ENCODE results near the gene MAN1A1. TPM values are rescaled to one million over a fixed set of nuclear protein-coding genes. Genes with fewer than 3 reads are reported as not detected.

Gene MAN1A1
- total and polyA plus RNA-seq, 2 of the 4 experiments (the other 2 are of a cell fraction) = 5.9 to 6.4 TPM

GRCh38 chr6:119346450-119346849 is 3.1 kb downstream of the MAN1A1 start:
- in situ Hi-C loops (cut with MboI; ENCODE audit: low sequenced_read_pairs) (loop anchor here (5.0 kb wide), 1 partner anchor 194 kb away; no protein-coding TSS in a partner anchor), intact Hi-C loops (cut with micrococcal nuclease) (loop anchor here (5.0 to 10.0 kb wide), 2 partner anchors 84 to 1988 kb away; partner anchors contain the start of gene TBC1D32), dilution Hi-C loops (cut with HindIII; ENCODE audit: low sequenced_read_pairs, unreplicated experiment) (no loop called here)
- no peak for TF ChIP-seq BHLHE40 (IDR thresholded peaks at IDR 0.05; ENCODE audit: low read depth, low read length)
- TF ChIP-seq CHD1 (IDR thresholded peaks at IDR 0.05; ENCODE audit: low read depth, low read length) = no peak
- TF ChIP-seq CEBPB (IDR thresholded peaks at IDR 0.05; ENCODE audit: low read depth, low read length) = no peak
- TF ChIP-seq POLR2A (IDR thresholded peaks at IDR 0.05; ENCODE audit: low read depth, low read length) = no peak
- TF ChIP-seq RCOR1 (IDR thresholded peaks at IDR 0.05; ENCODE audit: insufficient replicate concordance, low read length) = no peak
- TF ChIP-seq ELK1 (IDR thresholded peaks at IDR 0.05; ENCODE audit: borderline replicate concordance, low read depth, low read length) = no peak
- TF ChIP-seq MAFK (IDR thresholded peaks at IDR 0.05; ENCODE audit: low read depth, low read length) = no peak
- no peak for TF ChIP-seq NFE2L2 (IDR thresholded peaks at IDR 0.05; ENCODE audit: low read depth, low read length)
- TF ChIP-seq SMC3 (IDR thresholded peaks at IDR 0.05; ENCODE audit: low read depth, low read length) = no peak
- no peak for TF ChIP-seq RAD21 (IDR thresholded peaks at IDR 0.05; ENCODE audit: low read length)
- no peak for TF ChIP-seq MAZ (IDR thresholded peaks at IDR 0.05; ENCODE audit: borderline replicate concordance, low read depth, low read length)
- TF ChIP-seq FOS (IDR thresholded peaks at IDR 0.05; ENCODE audit: low read depth, low read length) = no peak
- TF ChIP-seq MXI1 (IDR thresholded peaks at IDR 0.05; ENCODE audit: borderline replicate concordance, low read depth, low read length) = no peak
- TF ChIP-seq RFX5 (IDR thresholded peaks at IDR 0.05; ENCODE audit: low read depth, low read length) = no peak
- TF ChIP-seq USF2 (IDR thresholded peaks at IDR 0.05; ENCODE audit: low read depth, low read length) = no peak
- TF ChIP-seq CTCF (conservative IDR thresholded peaks at IDR 0.05; ENCODE audit: low read depth, low read length) = no peak
- Histone ChIP-seq H3K36me3 (ENCODE audit: control insufficient read depth, insufficient read depth, low read length) (no peaks in the 10 kb centered on the region), H3K4me3 (ENCODE audit: insufficient read depth, low read depth, low read length) (no peak overlapping the region), H3K18ac (ENCODE audit: low read depth, low read length) (no peak overlapping the region), H2BK15ac (ENCODE audit: low read depth, low read length) (no peak overlapping the region), H4K5ac (ENCODE audit: low read depth, low read length) (no peak overlapping the region), H3K23ac (ENCODE audit: low read depth, low read length) (no peak overlapping the region), H4K8ac (ENCODE audit: low read depth in 2 of 2, low read length in 2 of 2) (no peak overlapping the region), H2AK5ac (ENCODE audit: low read depth, low read length) (no peak overlapping the region), H3K79me1 (ENCODE audit: low read depth in 1 of 2, low read length in 2 of 2) (peaks cover 5 to 16% of the 10 kb centered on the region in 2 experiments; a peak in 3 of 4 replicates), H4K20me1 (ENCODE audit: insufficient read depth, low read length) (no peaks in the 10 kb centered on the region), H3K56ac (ENCODE audit: extremely low read depth, insufficient read depth, low read length) (no peak overlapping the region), H3K27me3 (ENCODE audit: control insufficient read depth, insufficient read depth, low read length) (no peaks in the 10 kb centered on the region), H2BK120ac (ENCODE audit: low read depth, low read length) (no peak overlapping the region), H3K9ac (ENCODE audit: low read depth, low read length) (no peak overlapping the region), H2BK20ac (ENCODE audit: low read depth, low read length) (no peak overlapping the region), H2BK5ac (ENCODE audit: low read depth, low read length, poor library complexity, severe bottlenecking) (no peak overlapping the region), H3K4me2 (ENCODE audit: low read depth, low read length) (peak overlapping the region; percentile 12; the same call in 1 of the 2 replicates), H3K9me1 (ENCODE audit: insufficient read depth, low read length) (no peaks in the 10 kb centered on the region; the same call in 1 of the 2 replicates), H3K9me3 (ENCODE audit: control insufficient read depth, insufficient read depth, low read length) (no peaks in the 10 kb centered on the region), H3K27ac (ENCODE audit: insufficient read depth, low read length) (no peak overlapping the region), H2AK9ac (replicated peaks; ENCODE audit: low read depth, low read length, poor library complexity) (no peak overlapping the region), H2AFZ (replicated peaks; ENCODE audit: low read length, poor library complexity) (no peak overlapping the region), H3K4ac (ENCODE audit: low read depth, low read length) (no peak overlapping the region), H3K4me1 (ENCODE audit: control insufficient read depth, insufficient read depth, low read length) (peaks cover 5% of the 10 kb centered on the region; the same call in 1 of the 2 replicates), H4K91ac (ENCODE audit: insufficient read depth, low read depth, low read length) (no peak overlapping the region), H3K14ac (replicated peaks; ENCODE audit: low read depth, low read length) (no peak overlapping the region)
- CTCF ChIA-PET = interaction anchor here (0.7 to 0.9 kb wide), 2 partner anchors 13 to 218 kb away, joined by 3 read pairs; no protein-coding TSS in a partner anchor
- ATAC-seq (ENCODE audit: low read depth) (no peak), DNase-seq (no peak)
- no TSS peak for BruUV-seq (replicated peaks)
- 80% methylated on average over 1 of the region's 8 CpGs; no CpG with 5 or more reads in 1 of the 2 experiments for WGBS, 2 experiments (ENCODE audit: extremely low coverage in 2 of 2, insufficient read length in 1 of 2)
- POLR2A ChIA-PET (ENCODE audit: unreplicated experiment) = no interaction called here
